Tibial nerve (tissue), 4 donors: ENCODE data around the gene TEX9.

Experiments used
- EP300 ChIP-seq, 2 donors: sonication (generic); formaldehyde crosslinking; IDR thresholded peaks; one replicate each; pipeline ENCODE4 v1.6.1; 2017; ENCODE audit warnings: antibody characterized with exemption in 2 of 2, mild to moderate bottlenecking in 1 of 2
- POLR2A ChIP-seq, 2 donors: fragments of 450-650 bp; IDR thresholded peaks; one replicate each; pipeline ENCODE4 v1.6.1; 2017; ENCODE audit warnings: antibody characterized with exemption in 2 of 2, mild to moderate bottlenecking in 2 of 2, moderate library complexity in 2 of 2
- TF ChIP-seq, protein P1 (sequence below), 5 experiments: fragments of 200-600 bp in 3 of 5; fragments of 450-650 bp in 2 of 5; sonication (generic) in 3 of 5; IDR thresholded peaks; one replicate each; pipeline ENCODE4 v1.5.1; 2016 to 2019; ENCODE audit warnings: antibody characterized with exemption in 5 of 5, mild to moderate bottlenecking in 3 of 5, moderate library complexity in 2 of 5

DNA sequence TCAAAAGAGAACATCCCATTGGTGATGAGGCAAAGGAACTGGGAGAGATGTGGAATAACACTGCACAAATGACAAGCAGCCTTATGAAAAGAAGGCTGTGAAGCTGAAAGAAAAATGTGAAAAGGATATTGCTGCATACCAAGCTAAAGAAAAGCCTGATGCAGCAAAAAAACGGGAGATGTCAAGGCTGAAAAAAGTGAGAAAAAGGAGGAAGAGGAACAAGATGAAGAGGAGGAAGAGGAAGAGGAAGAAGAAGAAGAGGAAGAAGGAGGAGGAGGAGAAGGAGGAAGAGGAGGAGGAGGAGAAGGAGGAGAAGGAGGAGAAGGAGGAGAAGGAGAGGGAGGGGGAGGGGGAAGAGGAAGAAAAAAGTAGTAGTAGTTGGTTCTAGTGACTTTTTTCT lies 41.8 kb upstream of the TEX9 start:
- TF ChIP-seq, protein P1, sequence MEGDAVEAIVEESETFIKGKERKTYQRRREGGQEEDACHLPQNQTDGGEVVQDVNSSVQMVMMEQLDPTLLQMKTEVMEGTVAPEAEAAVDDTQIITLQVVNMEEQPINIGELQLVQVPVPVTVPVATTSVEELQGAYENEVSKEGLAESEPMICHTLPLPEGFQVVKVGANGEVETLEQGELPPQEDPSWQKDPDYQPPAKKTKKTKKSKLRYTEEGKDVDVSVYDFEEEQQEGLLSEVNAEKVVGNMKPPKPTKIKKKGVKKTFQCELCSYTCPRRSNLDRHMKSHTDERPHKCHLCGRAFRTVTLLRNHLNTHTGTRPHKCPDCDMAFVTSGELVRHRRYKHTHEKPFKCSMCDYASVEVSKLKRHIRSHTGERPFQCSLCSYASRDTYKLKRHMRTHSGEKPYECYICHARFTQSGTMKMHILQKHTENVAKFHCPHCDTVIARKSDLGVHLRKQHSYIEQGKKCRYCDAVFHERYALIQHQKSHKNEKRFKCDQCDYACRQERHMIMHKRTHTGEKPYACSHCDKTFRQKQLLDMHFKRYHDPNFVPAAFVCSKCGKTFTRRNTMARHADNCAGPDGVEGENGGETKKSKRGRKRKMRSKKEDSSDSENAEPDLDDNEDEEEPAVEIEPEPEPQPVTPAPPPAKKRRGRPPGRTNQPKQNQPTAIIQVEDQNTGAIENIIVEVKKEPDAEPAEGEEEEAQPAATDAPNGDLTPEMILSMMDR (IDR thresholded peaks at IDR 0.05): no peak
- TF ChIP-seq EP300 (IDR thresholded peaks at IDR 0.05): no peak
- TF ChIP-seq POLR2A (IDR thresholded peaks at IDR 0.05): no peak
